Neuronal stem cell (in vitro differentiated cells): ENCODE measurements around the gene LYSMD2.

ENCODE experiments used
- DNase-seq: peaks from one replicate; pipeline ENCODE4 v3.0.0-alpha.2; 2013; ENCODE audit warnings: low spot score
- H2AFZ ChIP-seq: one replicate; pipeline ENCODE4 v1.6.1; 2013; ENCODE audit warnings: mild to moderate bottlenecking, low read length, inconsistent platforms
- H2AK5ac ChIP-seq: 2 replicates; pipeline ENCODE4 v1.6.1; 2013; ENCODE audit warnings: low read depth, mild to moderate bottlenecking, inconsistent platforms, low read length, moderate library complexity, mixed read lengths
- H2BK120ac ChIP-seq: 2 replicates; pipeline ENCODE4 v1.6.1; 2013; ENCODE audit warnings: low read depth, mild to moderate bottlenecking, inconsistent platforms, low read length, moderate library complexity, mixed read lengths
- H2BK12ac ChIP-seq: one replicate; pipeline ENCODE4 v1.6.1; 2013; ENCODE audit warnings: low read length, inconsistent platforms
- H2BK15ac ChIP-seq: 2 replicates; pipeline ENCODE4 v1.6.1; 2013; ENCODE audit warnings: mild to moderate bottlenecking, low read length, inconsistent platforms, mixed read lengths
- H2BK5ac ChIP-seq: one replicate; pipeline ENCODE4 v1.6.1; 2013; ENCODE audit warnings: inconsistent platforms, mild to moderate bottlenecking, low read length, moderate library complexity
- H3K14ac ChIP-seq: one replicate; pipeline ENCODE4 v1.6.1; 2013; ENCODE audit warnings: low read length, inconsistent platforms
- H3K18ac ChIP-seq: 2 replicates; pipeline ENCODE4 v1.6.1; 2013; ENCODE audit warnings: low read length, inconsistent platforms
- H3K23ac ChIP-seq: 2 replicates; pipeline ENCODE4 v1.6.1; 2013; ENCODE audit warnings: low read depth, mild to moderate bottlenecking, mixed read lengths, low read length, inconsistent platforms; ENCODE audit not compliant: poor library complexity
- H3K27ac ChIP-seq: replicated peaks from 3 replicates; pipeline ENCODE4 v1.5.1; 2013; ENCODE audit warnings: low read length, inconsistent platforms
- H3K27me3 ChIP-seq, 3 experiments: 2 replicates each; pipeline ENCODE4 v1.6.1; 2013; ENCODE audit warnings: low read length in 3 of 3, mild to moderate bottlenecking in 2 of 3, inconsistent platforms in 1 of 3, low read depth in 1 of 3, mixed read lengths in 1 of 3, moderate library complexity in 1 of 3; ENCODE audit not compliant: control insufficient read depth in 3 of 3, insufficient read depth in 3 of 3
- H3K36me3 ChIP-seq, 2 donors: replicated peaks in 1 of 2; 2 replicates each; pipeline ENCODE4 v1.6.1; 2013; ENCODE audit warnings: low read length in 2 of 2; ENCODE audit not compliant: control insufficient read depth in 2 of 2, insufficient read depth in 2 of 2
- H3K4ac ChIP-seq: 2 replicates; pipeline ENCODE4 v1.6.1; 2013; ENCODE audit warnings: inconsistent platforms, mild to moderate bottlenecking, low read length, moderate library complexity
- H3K4me1 ChIP-seq, 2 donors: 1 replicate in 1 of 2; 2 replicates in 1 of 2; pipeline ENCODE4 v1.6.1; 2013; ENCODE audit warnings: low read length in 2 of 2, low read depth in 1 of 2; ENCODE audit not compliant: control insufficient read depth in 2 of 2, insufficient read depth in 1 of 2
- H3K4me2 ChIP-seq: one replicate; pipeline ENCODE4 v1.6.1; 2013; ENCODE audit warnings: mild to moderate bottlenecking, low read length, inconsistent platforms; ENCODE audit not compliant: insufficient read depth, poor library complexity, severe bottlenecking
- H3K4me3 ChIP-seq, 2 donors: 2 replicates each; pipeline ENCODE4 v1.5.1; 2013; ENCODE audit warnings: low read length in 2 of 2, mild to moderate bottlenecking in 2 of 2, inconsistent platforms in 1 of 2, moderate library complexity in 1 of 2
- H3K79me1 ChIP-seq: one replicate; pipeline ENCODE4 v1.6.1; 2013; ENCODE audit warnings: low read depth, mild to moderate bottlenecking, inconsistent platforms, low read length, moderate library complexity
- H3K9ac ChIP-seq: one replicate; pipeline ENCODE4 v1.6.1; 2013; ENCODE audit warnings: mild to moderate bottlenecking, low read depth, low read length, inconsistent platforms; ENCODE audit not compliant: poor library complexity
- H3K9me3 ChIP-seq, 2 donors: replicated peaks in 1 of 2; 2 replicates each; pipeline versions ENCODE3 to v1.6.1; 2013; ENCODE audit warnings: low read length in 2 of 2, mild to moderate bottlenecking in 2 of 2, inconsistent platforms in 1 of 2, low read depth in 1 of 2, mixed read lengths in 1 of 2, moderate library complexity in 1 of 2; ENCODE audit not compliant: control insufficient read depth in 2 of 2, insufficient read depth in 1 of 2
- H4K8ac ChIP-seq: one replicate; pipeline ENCODE4 v1.6.1; 2013; ENCODE audit warnings: low read depth, mild to moderate bottlenecking, inconsistent platforms, low read length, moderate library complexity
- H4K91ac ChIP-seq: one replicate; pipeline ENCODE4 v1.6.1; 2013; ENCODE audit warnings: low read length, low read depth, mild to moderate bottlenecking, inconsistent platforms; ENCODE audit not compliant: poor library complexity
- WGBS, 2 donors: extraction: QIAGEN DNeasy Blood & Tissue Kit; methylation state at CpG; one replicate each; pipeline ENCODE4 v1.1.7; 2013; ENCODE audit warnings: missing lambda C conversion rate in 2 of 2, mixed read lengths in 1 of 2; ENCODE audit not compliant: insufficient read length in 2 of 2, insufficient replicate concordance in 1 of 2; ENCODE audit errors: extremely low coverage in 2 of 2; 5-methylcytosine and 5-hydroxymethylcytosine counted together

Gene LYSMD2

GRCh38 chr15:51680321-51680720, 57.1 kb downstream of the LYSMD2 start:
- H2BK5ac ChIP-seq = no peak overlapping the region
- H3K9me3 ChIP-seq = no peaks in the 10 kb centered on the region
- H2AFZ ChIP-seq = peak overlapping the region; percentile 88
- H4K8ac ChIP-seq = no peak overlapping the region
- peaks cover 0 to 7% (median 2%) of the 10 kb centered on the region in 3 experiments for H3K27me3 ChIP-seq
- peaks cover 0 to 5% of the 10 kb centered on the region in 2 donors for H3K4me1 ChIP-seq
- no peak overlapping the region for H3K27ac ChIP-seq
- H4K91ac ChIP-seq = no peak overlapping the region
- WGBS, 2 donors = no CpG with 5 or more reads among the region's 2 CpGs
- no peak overlapping the region for H2BK120ac ChIP-seq
- no peak overlapping the region for H2AK5ac ChIP-seq
- H3K14ac ChIP-seq = no peak overlapping the region
- H3K4ac ChIP-seq = no peak overlapping the region
- H2BK15ac ChIP-seq = no peak overlapping the region
- H3K79me1 ChIP-seq = no peaks in the 10 kb centered on the region
- no peak overlapping the region for H3K4me3 ChIP-seq
- no peak for DNase-seq
- H3K9ac ChIP-seq = no peak overlapping the region
- H2BK12ac ChIP-seq = no peak overlapping the region
- no peak overlapping the region for H3K18ac ChIP-seq
- no peak overlapping the region for H3K4me2 ChIP-seq
- H3K23ac ChIP-seq = no peak overlapping the region
- no peaks in the 10 kb centered on the region for H3K36me3 ChIP-seq

DNA sequence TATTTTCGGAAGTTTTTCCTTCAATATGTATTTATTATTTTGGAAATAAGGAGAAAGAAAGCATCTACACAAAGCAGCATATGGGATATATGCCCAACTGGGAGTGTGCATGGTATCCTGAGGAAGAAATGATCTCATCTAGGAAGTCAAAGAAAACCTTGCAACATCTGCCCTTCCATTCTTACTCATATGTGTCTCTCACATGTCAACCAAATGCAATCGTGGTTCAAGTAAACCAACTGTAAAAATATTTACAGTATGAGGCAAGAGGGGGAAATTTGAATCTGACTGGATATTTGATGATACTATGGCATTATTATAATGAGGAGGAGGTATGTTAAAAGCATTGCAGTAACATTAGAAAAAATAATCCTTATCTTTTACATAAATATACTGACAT, 59.4 kb downstream of the LYSMD2 start:
- Histone ChIP-seq H3K27ac (no peak overlapping the region), H2AFZ (no peak overlapping the region), H3K9me3 (no peaks in the 10 kb centered on the region), H3K9ac (no peak overlapping the region), H3K23ac (no peak overlapping the region), H3K14ac (no peak overlapping the region), H2BK15ac (no peak overlapping the region), H4K8ac (no peak overlapping the region), H3K27me3 (peaks cover 0 to 8% (median 2%) of the 10 kb centered on the region in 3 experiments), H3K4me2 (no peak overlapping the region), H2AK5ac (no peak overlapping the region), H2BK120ac (no peak overlapping the region), H4K91ac (no peak overlapping the region), H3K4me3 (no peak overlapping the region), H2BK5ac (no peak overlapping the region), H3K18ac (no peak overlapping the region), H3K4me1 (peaks cover 0 to 5% of the 10 kb centered on the region in 2 donors), H3K79me1 (no peaks in the 10 kb centered on the region), H3K4ac (no peak overlapping the region), H2BK12ac (no peak overlapping the region), H3K36me3 (no peaks in the 10 kb centered on the region)
- no peak for DNase-seq
- no CpG with 5 or more reads among the region's 2 CpGs for WGBS, 2 donors

- no peak overlapping the region for H3K4ac ChIP-seq
- DNase-seq = no peak
- no peaks in the 10 kb centered on the region for H3K79me1 ChIP-seq
Measured at GRCh38 chr15:51677452-51677851, 60.0 kb downstream of the LYSMD2 start.

GRCh38 chr15:51677021-51677420, 60.4 kb downstream of the LYSMD2 start:
- no CpG with 5 or more reads among the region's 1 CpG for WGBS, 2 donors
- no peak overlapping the region for H3K23ac ChIP-seq
- H3K4me3 ChIP-seq = no peak overlapping the region
- no peak overlapping the region for H3K4ac ChIP-seq
- no peaks in the 10 kb centered on the region for H3K9me3 ChIP-seq
- no peak overlapping the region for H3K14ac ChIP-seq
- no peak overlapping the region for H2BK5ac ChIP-seq
- peaks cover under 1 to 6% of the 10 kb centered on the region in 2 donors for H3K4me1 ChIP-seq
- no peak overlapping the region for H4K8ac ChIP-seq
- no peak overlapping the region for H3K27ac ChIP-seq
- H3K9ac ChIP-seq = no peak overlapping the region
- H3K36me3 ChIP-seq = no peaks in the 10 kb centered on the region
- H2AK5ac ChIP-seq = no peak overlapping the region
- H2AFZ ChIP-seq = no peak overlapping the region
- no peak overlapping the region for H2BK15ac ChIP-seq
- H3K27me3 ChIP-seq = peaks cover 0 to 8% (median 2%) of the 10 kb centered on the region in 3 experiments
- no peak overlapping the region for H3K4me2 ChIP-seq
- H3K79me1 ChIP-seq = no peaks in the 10 kb centered on the region
- no peak for DNase-seq
- H4K91ac ChIP-seq = no peak overlapping the region
- no peak overlapping the region for H3K18ac ChIP-seq
- no peak overlapping the region for H2BK12ac ChIP-seq
- no peak overlapping the region for H2BK120ac ChIP-seq

More at GRCh38 chr15:51677452-51677851, 60.0 kb downstream of the LYSMD2 start:
- H2AK5ac ChIP-seq = no peak overlapping the region
- H3K14ac ChIP-seq = no peak overlapping the region
- H4K91ac ChIP-seq = no peak overlapping the region
- no peak overlapping the region for H2BK12ac ChIP-seq
- H3K9me3 ChIP-seq = no peaks in the 10 kb centered on the region
- H3K4me3 ChIP-seq = no peak overlapping the region
- H2AFZ ChIP-seq = no peak overlapping the region
- H3K27me3 ChIP-seq = peaks cover 0 to 8% (median 2%) of the 10 kb centered on the region in 3 experiments
- H3K27ac ChIP-seq = no peak overlapping the region
- no peak overlapping the region for H3K23ac ChIP-seq
- no peaks in the 10 kb centered on the region for H3K36me3 ChIP-seq
- no peak overlapping the region for H3K4me2 ChIP-seq
- H3K4me1 ChIP-seq = peaks cover 0 to 5% of the 10 kb centered on the region in 2 donors
- WGBS, 2 donors = no CpG with 5 or more reads among the region's 2 CpGs
- no peak overlapping the region for H2BK15ac ChIP-seq
- H3K9ac ChIP-seq = no peak overlapping the region
- no peak overlapping the region for H2BK5ac ChIP-seq
- no peak overlapping the region for H2BK120ac ChIP-seq
- no peak overlapping the region for H3K18ac ChIP-seq
- no peak overlapping the region for H4K8ac ChIP-seq
